SK-N-SH (cell line): ENCODE results near the gene ADCY5. TPM values are rescaled to one million over a fixed set of nuclear protein-coding genes. Genes with fewer than 3 reads are reported as not detected.

Experiments
- CTCF ChIA-PET: fragments of 300-600, 350-600 bp; formaldehyde crosslinking; extraction: SDS; loops from one replicate; lab custom pipeline; 2021; lab: Yijun Ruan, JAX
- POLR2A ChIA-PET: fragments of 350-600 bp; sonication (Branson Sonifier 250); formaldehyde crosslinking; extraction: SDS; loops from one replicate; lab custom pipeline; 2020; ENCODE audit warnings: antibody characterized with exemption, inconsistent platforms; lab: Yijun Ruan, JAX
- DNase-seq: peaks from one replicate; pipeline ENCODE4 v3.0.0; 2012
- H2AFZ ChIP-seq: fragments of 200-600 bp; sonication (generic); 2 replicates; pipeline ENCODE4 v1.8.1; 2016; ENCODE audit warnings: antibody characterized with exemption, mild to moderate bottlenecking, low read depth
- H3F3A ChIP-seq: fragments of 200-600 bp; sonication (generic); replicated peaks from 2 replicates; pipeline ENCODE3; 2016; ENCODE audit warnings: antibody characterized with exemption, mild to moderate bottlenecking; ENCODE audit not compliant: insufficient read depth
- H3K27ac ChIP-seq, 2 experiments: fragments of 200-500 bp in 1 of 2; fragments of 200-600 bp in 1 of 2; sonication (Bioruptor generic) in 1 of 2; sonication (generic), shearing (Covaris generic) in 1 of 2; 2 replicates each; pipeline versions ENCODE4 v1.5.1 to v1.6.1; 2014 to 2016; ENCODE audit warnings: low read depth in 2 of 2, inconsistent platforms in 1 of 2, low read length in 1 of 2, mild to moderate bottlenecking in 1 of 2, mixed read lengths in 1 of 2
- H3K27me3 ChIP-seq: fragments of 200-600 bp; sonication (generic), shearing (Covaris generic); 2 replicates; pipeline ENCODE4 v1.6.1; 2016; ENCODE audit warnings: mixed run types; ENCODE audit not compliant: insufficient read depth
- H3K36me3 ChIP-seq, 2 experiments: fragments of 200-500 bp in 1 of 2; fragments of 200-600 bp in 1 of 2; sonication (Bioruptor generic) in 1 of 2; sonication (generic) in 1 of 2; replicated peaks in 1 of 2; 2 replicates each; pipeline versions ENCODE3 to v1.5.1; 2014 to 2016; ENCODE audit warnings: low read length in 1 of 2, mild to moderate bottlenecking in 1 of 2; ENCODE audit not compliant: insufficient read depth in 2 of 2, control insufficient read depth in 1 of 2
- H3K4me1 ChIP-seq, 2 experiments: fragments of 200-500 bp in 1 of 2; fragments of 200-600 bp in 1 of 2; sonication (Bioruptor generic) in 1 of 2; sonication (generic), shearing (Covaris generic) in 1 of 2; 2 replicates each; pipeline versions ENCODE4 v1.5.1 to v1.6.1; 2014 to 2016; ENCODE audit warnings: low read depth in 1 of 2, low read length in 1 of 2, mixed run types in 1 of 2; ENCODE audit not compliant: insufficient read depth in 2 of 2, control insufficient read depth in 1 of 2
- H3K4me2 ChIP-seq: fragments of 200-600 bp; sonication (generic), shearing (Covaris generic); 2 replicates; pipeline ENCODE4 v1.6.1; 2017; ENCODE audit warnings: mixed run types
- H3K4me3 ChIP-seq, 2 experiments: fragments of 200-500 bp in 1 of 2; fragments of 200-600 bp in 1 of 2; sonication (Bioruptor generic) in 1 of 2; sonication (generic), shearing (Covaris generic) in 1 of 2; 2 replicates each; pipeline versions ENCODE4 v1.5.1 to v1.8.1; 2014 to 2016; ENCODE audit warnings: low read depth in 2 of 2, inconsistent platforms in 1 of 2, low read length in 1 of 2, mild to moderate bottlenecking in 1 of 2, mixed read lengths in 1 of 2, moderate library complexity in 1 of 2
- H3K79me2 ChIP-seq: fragments of 200-600 bp; sonication (generic); 2 replicates; pipeline ENCODE4 v1.8.1; 2017; ENCODE audit warnings: mild to moderate bottlenecking; ENCODE audit not compliant: insufficient read depth
- H3K9ac ChIP-seq: fragments of 200-600 bp; sonication (generic); 2 replicates; pipeline ENCODE4 v1.6.1; 2017; ENCODE audit warnings: mixed run types
- H3K9me2 ChIP-seq: fragments of 200-600 bp; sonication (generic); 2 replicates; pipeline ENCODE4 v1.6.1; 2017; ENCODE audit warnings: mixed run types
- H3K9me3 ChIP-seq: fragments of 200-600 bp; sonication (generic); 2 replicates; pipeline ENCODE4 v1.6.1; 2017; ENCODE audit warnings: mixed run types, mild to moderate bottlenecking, moderate library complexity
- H4K20me1 ChIP-seq: fragments of 200-600 bp; sonication (generic); 2 replicates; pipeline ENCODE4 v1.6.1; 2017; ENCODE audit warnings: mild to moderate bottlenecking, mixed run types; ENCODE audit not compliant: insufficient read depth
- CHD2 ChIP-seq: fragments of 150-350 bp; IDR thresholded peaks from 2 replicates; pipeline ENCODE4 v1.6.1; 2018; ENCODE audit warnings: low read length; ENCODE audit not compliant: partially characterized antibody
- EZH2phosphoT487 ChIP-seq: fragments of 200-600 bp; sonication (generic); IDR thresholded peaks from 2 replicates; pipeline ENCODE4 v1.6.1; 2017; ENCODE audit warnings: low read depth, mixed run types, mild to moderate bottlenecking, antibody characterized with exemption, moderate library complexity, borderline replicate concordance
- FOSL2 ChIP-seq: IDR thresholded peaks from 2 replicates; pipeline ENCODE4 v1.4.0; 2012; ENCODE audit warnings: low read depth, mild to moderate bottlenecking, moderate library complexity, borderline replicate concordance
- JUND ChIP-seq: IDR thresholded peaks from 2 replicates; pipeline ENCODE4 v1.4.0; 2012
- MEF2A ChIP-seq: IDR thresholded peaks from 2 replicates; pipeline ENCODE4 v1.4.0; 2012; ENCODE audit warnings: low read depth, borderline replicate concordance
- POLR2AphosphoS5 ChIP-seq: IDR thresholded peaks from 2 replicates; pipeline ENCODE4 v1.6.1; 2012; ENCODE audit warnings: low read depth, low read length
- RAD21 ChIP-seq: IDR thresholded peaks from 2 replicates; pipeline ENCODE4 v1.6.1; 2012; ENCODE audit warnings: mild to moderate bottlenecking, low read length
- RCOR1 ChIP-seq: fragments of 150-350 bp; IDR thresholded peaks from 2 replicates; pipeline ENCODE4 v1.6.1; 2017; ENCODE audit warnings: antibody characterized with exemption, low read length
- RFX5 ChIP-seq: IDR thresholded peaks from 2 replicates; pipeline ENCODE4 v1.6.1; 2012; ENCODE audit warnings: mild to moderate bottlenecking, improper control_type of control experiment, low read length
- SIN3A ChIP-seq: IDR thresholded peaks from 2 replicates; pipeline ENCODE4 v1.6.1; 2012; ENCODE audit warnings: low read depth, mild to moderate bottlenecking, low read length, moderate library complexity, borderline replicate concordance
- TCF12 ChIP-seq: IDR thresholded peaks from 2 replicates; pipeline ENCODE4 v1.4.0; 2012
- YY1 ChIP-seq: IDR thresholded peaks from 2 replicates; pipeline ENCODE4 v1.4.0; 2012; ENCODE audit warnings: low read depth, mild to moderate bottlenecking
- WGBS: methylation state at CpG from one replicate; pipeline ENCODE4 v1.1.6; 2017; ENCODE audit warnings: low lambda C conversion rate; 5-methylcytosine and 5-hydroxymethylcytosine counted together
- polyA plus RNA-seq, 3 experiments: library from polyadenylated mRNA; depleted of rRNA; stranded (reverse); fragments of >200 nt; gene quantifications; 2 replicates each; pipeline ENCODE4 v1.2.3, GENCODE V29; 2012
- TF ChIP-seq, protein P1 (sequence below): fragments of 150-350 bp; IDR thresholded peaks from 2 replicates; pipeline ENCODE4 v1.6.1; 2017; ENCODE audit warnings: antibody characterized with exemption, low read length, low read depth, borderline replicate concordance

The ADCY5 gene
- polyA plus RNA-seq, 1 of the 3 experiments (the other 2 are of a cell fraction), result 0.21 TPM

DNA sequence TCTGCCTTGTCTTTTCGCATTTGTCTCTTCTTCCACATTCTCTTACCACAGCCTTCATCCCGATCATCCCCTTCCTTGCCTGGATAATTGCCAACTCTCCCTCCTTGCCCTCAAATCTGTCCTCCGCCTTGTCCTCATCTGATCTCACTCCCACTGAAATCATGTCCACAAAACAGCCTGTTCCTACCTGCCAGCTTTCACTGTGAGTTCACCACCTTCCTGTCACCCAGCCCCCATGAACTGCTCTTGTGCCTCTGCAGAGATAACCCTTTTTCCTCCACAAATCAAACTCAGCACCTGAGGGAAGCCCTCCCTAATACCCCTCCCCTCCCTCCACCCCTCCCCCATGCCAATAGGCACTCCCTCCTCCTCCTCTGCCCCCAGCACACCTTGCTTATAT lies 4.8 kb upstream of the ADCY5 start:
- DNase-seq, result no peak
- Histone ChIP-seq H3K4me2 (no peak overlapping the region), H3K9me3 (no peaks in the 10 kb centered on the region), H4K20me1 (no peaks in the 10 kb centered on the region), H3F3A (no peaks in the 10 kb centered on the region), H3K9me2 (no peaks in the 10 kb centered on the region), H3K4me1 (peaks cover 0 to 3% of the 10 kb centered on the region in 2 experiments; a peak in 1 of 4 replicates), H3K79me2 (no peaks in the 10 kb centered on the region), H2AFZ (no peak overlapping the region), H3K27me3 (peaks cover 44% of the 10 kb centered on the region), H3K4me3 (no peak overlapping the region), H3K36me3 (no peaks in the 10 kb centered on the region), H3K27ac (no peak overlapping the region), H3K9ac (no peak overlapping the region)
- 45% methylated on average over 3 of the region's 3 CpGs for WGBS
- TF ChIP-seq JUND (no peak), YY1 (no peak), FOSL2 (no peak), RAD21 (no peak), MEF2A (no peak)
- POLR2A ChIA-PET, result no interaction called here
- CTCF ChIA-PET, result interaction anchor here (1.2 kb wide), 1 partner anchor 36 kb away, joined by 5 read pairs; no protein-coding TSS in a partner anchor

GRCh38 chr3:123451186-123451585 lies 2.3 kb upstream of the ADCY5 start:
- Histone ChIP-seq H3K79me2 (no peaks in the 10 kb centered on the region), H3K36me3 (no peaks in the 10 kb centered on the region), H3K27ac (no peak overlapping the region), H4K20me1 (no peaks in the 10 kb centered on the region), H3K9me2 (no peaks in the 10 kb centered on the region), H2AFZ (no peak overlapping the region), H3K4me1 (peaks cover 0 to 5% of the 10 kb centered on the region in 2 experiments; a peak in 1 of 4 replicates), H3K27me3 (peaks cover 37% of the 10 kb centered on the region), H3F3A (no peaks in the 10 kb centered on the region), H3K4me2 (no peak overlapping the region)
- ChIA-PET CTCF (interaction anchor here (4.4 kb wide), 1 partner anchor 38 kb away, joined by 23 read pairs; no protein-coding TSS in a partner anchor), POLR2A (no interaction called here)
- WGBS, result 71% methylated on average over 4 of the region's 4 CpGs
- no peak for TF ChIP-seq CHD2
- TF ChIP-seq RCOR1, result no peak
- TF ChIP-seq SIN3A, result no peak
- TF ChIP-seq TCF12, result no peak
- TF ChIP-seq RAD21, result no peak
- TF ChIP-seq, protein P1, sequence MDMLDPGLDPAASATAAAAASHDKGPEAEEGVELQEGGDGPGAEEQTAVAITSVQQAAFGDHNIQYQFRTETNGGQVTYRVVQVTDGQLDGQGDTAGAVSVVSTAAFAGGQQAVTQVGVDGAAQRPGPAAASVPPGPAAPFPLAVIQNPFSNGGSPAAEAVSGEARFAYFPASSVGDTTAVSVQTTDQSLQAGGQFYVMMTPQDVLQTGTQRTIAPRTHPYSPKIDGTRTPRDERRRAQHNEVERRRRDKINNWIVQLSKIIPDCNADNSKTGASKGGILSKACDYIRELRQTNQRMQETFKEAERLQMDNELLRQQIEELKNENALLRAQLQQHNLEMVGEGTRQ, result no peak
- TF ChIP-seq RFX5, result no peak
- TF ChIP-seq POLR2AphosphoS5, result no peak
- TF ChIP-seq EZH2phosphoT487, result no peak
- TF ChIP-seq, all 33 proteins: peak for 0
- no peaks in the 10 kb centered on the region for H3K9me3 ChIP-seq
- no peak overlapping the region for H3K4me3 ChIP-seq
- DNase-seq, result no peak
- H3K9ac ChIP-seq, result no peak overlapping the region
